ENCODE data around the gene CAMTA2.
"Not testable (repeated sequence)": the region's sequence is repeated elsewhere in the genome, so short reads cannot be mapped to it uniquely, and the experiment has no call there.

CAMTA2 gene

DNA sequence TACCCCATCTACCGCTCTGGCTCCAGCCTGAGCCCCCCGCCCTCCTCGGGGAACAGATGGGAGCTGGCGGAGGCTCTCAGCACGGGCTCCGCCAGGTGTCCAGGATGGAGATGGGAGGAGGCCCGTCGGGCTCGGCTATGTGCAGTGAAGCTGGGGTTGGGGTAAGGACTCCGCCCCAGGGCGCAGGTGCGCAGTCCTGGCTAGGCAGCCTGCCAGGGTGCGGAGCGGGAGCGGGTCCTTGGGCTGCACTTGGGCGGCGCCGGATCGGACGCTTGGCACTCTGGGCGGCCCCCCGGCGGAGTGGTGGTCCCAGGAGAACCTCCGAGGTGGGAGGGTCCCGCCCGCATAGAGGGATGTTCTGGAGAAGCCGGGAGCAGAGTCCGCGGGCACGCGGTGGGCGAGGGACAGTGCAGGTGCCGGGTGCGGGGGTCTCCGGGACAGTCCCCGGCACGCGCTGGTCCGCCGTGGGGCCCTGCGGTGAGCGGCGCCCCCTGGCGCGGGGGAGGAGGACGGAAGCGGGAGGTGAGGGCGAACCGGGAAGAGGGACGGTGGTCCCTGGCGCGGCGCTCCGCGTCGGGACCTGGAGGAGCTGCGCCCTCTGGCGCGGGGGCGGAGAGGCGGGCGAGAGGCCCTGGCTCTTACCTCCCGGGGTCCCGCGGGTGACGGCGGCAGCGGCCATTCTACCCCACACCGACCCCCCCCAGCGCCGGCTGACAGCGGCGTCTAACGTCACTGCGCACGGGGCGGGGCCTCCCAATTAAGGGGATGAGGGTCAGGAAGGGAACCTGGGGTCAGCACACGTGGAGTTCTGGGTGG is at the start of gene CAMTA2:
Gene CAMTA2, minus strand, starts transcription at position 725 of the 816 bp plus-strand sequence. CDS start 1,453 bp downstream, outside the sequence.
- peak; percentile 64 to 77 for DNase-seq

DNA sequence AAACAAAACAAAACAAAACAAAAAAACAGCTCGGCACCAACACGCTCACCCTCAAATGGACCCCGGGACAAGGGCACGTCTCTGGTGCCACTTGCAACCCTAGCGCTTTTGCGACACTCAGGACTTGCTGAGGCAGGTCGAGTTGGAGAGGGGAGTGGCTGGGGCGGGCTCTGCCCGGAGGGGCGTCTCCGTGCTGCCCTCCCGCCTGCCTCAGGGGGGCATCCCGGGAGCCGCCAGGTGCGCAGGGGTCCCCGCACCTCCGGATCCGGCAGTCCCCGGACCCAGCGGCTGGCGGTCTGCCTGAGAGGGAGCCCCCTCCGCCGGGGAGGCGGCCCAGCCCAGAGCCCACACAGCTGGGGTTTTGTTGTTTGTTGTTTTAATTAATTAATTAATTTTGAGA is 47.8 kb upstream of the CAMTA2 start, which contains the start of gene SLC52A1:
Gene SLC52A1, minus strand, starts transcription at position 112 of the 400 bp plus-strand sequence. CDS start 820 bp downstream, outside the sequence.
- DNase-seq, result no peak

GRCh38 chr17:5034651-5035050 is 47.2 kb upstream of the CAMTA2 start:
- no peak for DNase-seq

GRCh38 chr17:5034063-5034462 is 46.6 kb upstream of the CAMTA2 start:
- DNase-seq, result no peak

DNA sequence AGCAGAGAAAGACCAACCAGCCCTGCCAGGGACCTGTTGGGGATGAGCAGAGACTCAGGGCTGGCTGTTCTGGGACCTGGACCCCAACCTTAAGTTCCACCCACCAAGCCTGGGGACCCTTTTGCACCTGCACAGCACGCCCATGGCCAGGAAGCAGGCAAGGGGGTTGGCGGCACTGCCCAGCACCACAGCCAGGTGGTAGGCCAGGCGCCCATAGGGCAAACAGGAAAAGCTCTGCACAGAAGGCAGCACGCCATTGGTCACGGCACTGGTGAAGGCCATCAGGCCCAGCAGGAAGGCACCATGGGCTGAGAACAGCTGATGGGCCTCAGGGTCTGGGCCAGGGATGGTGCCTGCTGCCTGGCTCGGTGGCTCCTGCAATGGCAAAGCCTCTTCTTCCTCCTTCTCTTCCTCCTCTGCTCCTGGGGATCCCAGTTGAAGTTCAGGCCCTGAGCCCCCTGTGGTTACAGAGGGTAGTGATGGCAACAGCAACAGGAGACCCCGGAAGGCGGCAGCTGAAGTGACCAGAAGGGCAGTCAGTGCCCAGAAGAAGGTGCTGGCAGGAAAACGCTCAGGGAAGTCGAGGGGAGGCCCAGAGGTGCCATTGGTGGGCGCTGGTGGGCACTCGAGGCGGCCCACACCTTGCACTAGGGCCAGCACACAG is 46.0 kb upstream of the CAMTA2 start:
- DNase-seq, result no peak

DNA sequence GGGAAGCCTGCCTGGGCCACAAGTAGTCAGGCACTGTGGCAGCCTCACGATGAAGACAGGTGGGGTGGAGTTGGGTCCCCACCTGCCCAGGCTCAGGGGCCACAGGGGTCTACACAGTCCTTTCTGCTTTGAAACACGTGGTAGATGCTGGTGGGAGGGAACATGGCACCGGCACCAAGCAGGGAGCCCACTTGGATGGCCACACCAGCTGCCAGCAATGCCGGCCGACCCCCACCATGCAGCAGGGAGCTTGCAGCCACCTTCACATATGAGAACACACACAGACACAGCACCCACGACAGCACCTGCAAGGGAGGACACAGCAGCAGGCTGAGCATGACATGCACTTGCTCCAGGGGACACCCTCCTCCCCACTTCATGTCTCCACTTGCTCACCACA is 45.4 kb upstream of the CAMTA2 start:
- DNase-seq, result no peak

DNA sequence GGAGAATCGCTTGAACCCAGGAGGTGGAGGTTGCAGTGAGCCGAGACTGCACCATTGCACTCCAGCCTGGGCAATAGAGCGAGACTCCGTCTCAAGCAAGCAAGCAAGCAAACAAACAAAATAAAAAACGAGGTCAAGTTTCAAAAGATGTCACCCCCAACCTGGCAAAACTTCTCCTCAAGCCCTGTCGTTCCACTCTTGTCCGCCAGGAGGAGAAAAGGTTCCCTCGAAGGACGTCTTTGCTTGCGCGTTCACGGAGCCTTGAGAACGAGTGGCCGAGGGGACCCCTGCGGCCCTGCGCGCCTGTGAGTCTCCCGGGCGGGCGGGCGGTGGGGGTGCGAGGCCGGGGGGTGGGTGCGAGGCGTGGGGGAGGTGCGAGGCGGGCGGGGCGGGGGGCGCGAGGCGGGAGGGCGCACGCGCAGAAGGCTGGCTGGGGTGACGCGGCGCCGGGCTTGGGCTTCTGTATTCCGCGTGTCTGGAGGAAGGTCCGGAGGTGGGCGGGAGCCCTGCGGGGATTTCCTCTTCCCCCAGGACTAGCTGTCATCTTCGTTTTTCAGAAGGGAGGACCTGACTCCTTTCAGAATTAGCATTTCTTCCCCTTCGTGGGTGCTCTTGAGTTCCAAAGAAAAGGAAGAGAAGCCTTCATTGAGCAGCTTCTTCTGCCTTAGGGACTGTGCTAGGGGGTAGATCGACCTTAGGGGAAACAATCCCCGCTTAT is 44.0 kb upstream of the CAMTA2 start:
- DNase-seq, result peak; percentile 42 to 65

DNA sequence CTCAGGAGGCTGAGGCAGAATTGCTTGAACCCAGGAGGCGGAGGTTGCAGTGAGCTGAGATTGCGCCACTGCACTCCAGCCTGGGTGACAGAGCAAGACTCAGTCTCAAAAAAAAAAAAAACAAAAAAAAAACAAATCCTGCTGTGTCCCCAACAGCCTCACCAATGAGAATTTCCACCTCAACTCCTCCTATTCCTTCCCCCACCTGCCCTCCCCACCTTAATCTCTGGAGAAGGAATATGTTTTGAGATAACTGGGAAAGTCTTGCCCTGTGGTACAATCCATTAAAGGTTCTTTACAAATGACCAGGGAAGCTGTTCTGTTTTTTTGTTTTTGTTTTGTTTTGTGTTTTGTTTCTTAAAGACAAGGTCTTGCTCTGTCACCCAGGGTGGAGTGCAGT is 42.7 kb upstream of the CAMTA2 start:
- not testable (repeated sequence) for DNase-seq

GRCh38 chr17:5027916-5028315 is 40.4 kb upstream of the CAMTA2 start:
- no peak for DNase-seq

DNA sequence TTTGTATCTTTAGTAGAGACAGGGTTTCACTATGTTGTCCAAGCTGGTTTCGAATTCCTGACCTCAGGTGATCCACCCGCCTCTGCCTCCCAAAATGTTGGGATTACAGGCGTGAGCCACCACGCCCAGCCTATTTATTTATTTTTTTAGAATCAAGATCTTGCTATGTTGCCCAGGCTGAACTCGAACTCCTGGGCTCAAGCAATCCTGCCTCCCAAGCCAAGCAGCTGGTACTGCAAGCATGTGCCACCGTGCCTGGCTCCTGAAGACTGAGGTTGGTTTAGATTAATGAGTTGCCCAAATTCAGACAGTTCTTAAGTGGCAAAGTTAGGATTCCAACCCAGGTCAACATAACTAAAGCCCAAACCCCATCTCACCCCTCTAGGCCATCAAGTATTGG is 39.8 kb upstream of the CAMTA2 start:
- no peak for DNase-seq

DNA sequence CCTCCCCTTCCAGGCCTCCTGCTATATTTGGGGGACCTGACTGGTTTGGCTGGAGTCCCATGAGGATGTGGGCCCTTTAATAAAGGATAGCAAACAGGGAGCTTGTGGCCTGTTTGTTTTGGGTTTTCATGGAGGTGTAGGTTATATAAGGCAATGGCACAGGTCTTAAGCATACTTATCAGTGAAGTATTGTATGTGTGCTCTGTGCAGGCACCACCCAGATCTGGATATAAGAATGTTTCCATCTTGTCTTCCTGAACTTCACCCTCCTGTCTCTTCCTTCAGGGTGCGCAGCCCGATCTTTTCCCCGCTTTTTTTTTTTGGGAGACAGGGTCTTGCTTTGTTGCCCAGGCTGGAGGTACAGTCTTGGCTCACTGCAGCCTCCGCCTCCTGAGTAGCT is 37.1 kb upstream of the CAMTA2 start:
- DNase-seq, result no peak

DNA sequence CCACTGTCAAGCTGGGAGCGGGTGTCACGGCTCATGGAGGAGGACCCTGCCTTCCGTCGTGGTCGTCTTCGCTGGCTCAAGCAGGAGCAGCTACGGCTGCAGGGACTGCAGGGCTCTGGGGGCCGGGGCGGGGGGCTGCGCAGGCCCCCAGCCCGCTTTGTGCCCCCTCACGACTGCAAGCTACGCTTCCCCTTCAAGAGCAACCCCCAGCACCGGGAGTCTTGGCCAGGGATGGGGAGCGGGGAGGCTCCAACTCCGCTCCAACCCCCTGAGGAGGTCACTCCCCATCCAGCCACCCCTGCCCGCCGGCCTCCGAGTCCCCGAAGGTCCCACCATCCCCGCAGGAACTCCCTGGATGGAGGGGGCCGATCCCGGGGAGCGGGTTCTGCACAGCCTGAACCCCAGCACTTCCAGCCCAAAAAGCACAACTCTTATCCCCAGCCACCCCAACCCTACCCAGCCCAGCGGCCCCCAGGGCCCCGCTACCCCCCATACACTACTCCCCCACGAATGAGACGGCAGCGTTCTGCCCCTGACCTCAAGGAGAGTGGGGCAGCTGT is 36.2 kb upstream of the CAMTA2 start:
- no peak for DNase-seq

- no peak for DNase-seq
Measured at GRCh38 chr17:5022171-5022711, 34.8 kb upstream of the CAMTA2 start.

- DNase-seq, result no peak
Measured at GRCh38 chr17:5020502-5021023, 33.1 kb upstream of the CAMTA2 start.

DNA sequence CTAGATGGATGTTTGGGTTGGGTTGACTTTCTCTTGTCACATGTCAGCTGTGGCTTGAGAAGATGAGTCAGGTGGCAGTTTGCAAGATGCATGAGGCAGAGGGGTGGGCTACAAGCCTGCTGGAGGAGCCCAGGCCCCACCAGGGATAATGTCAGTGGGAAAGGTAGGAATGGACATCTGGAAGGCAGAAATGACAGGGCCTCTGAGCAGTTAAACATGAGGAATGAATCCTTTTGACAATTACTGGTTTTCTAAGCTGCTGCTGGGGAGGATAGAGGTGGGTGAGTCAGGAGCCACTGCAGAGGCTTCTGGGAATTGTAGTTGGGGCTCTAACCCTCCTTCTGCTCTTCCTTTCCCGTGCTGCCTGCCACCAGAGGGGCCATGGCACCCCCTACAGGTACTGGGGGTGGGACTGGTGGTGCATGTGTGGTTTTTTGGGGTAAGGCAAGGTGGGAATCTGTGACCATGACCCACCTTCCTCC is 32.0 kb upstream of the CAMTA2 start:
- no peak for DNase-seq

GRCh38 chr17:5014357-5014756 is 26.9 kb upstream of the CAMTA2 start:
- no peak for DNase-seq

GRCh38 chr17:5011928-5012327 is 24.5 kb upstream of the CAMTA2 start:
- DNase-seq, result no peak

GRCh38 chr17:5003214-5003867 is 15.9 kb upstream of the CAMTA2 start:
- no peak for DNase-seq

DNA sequence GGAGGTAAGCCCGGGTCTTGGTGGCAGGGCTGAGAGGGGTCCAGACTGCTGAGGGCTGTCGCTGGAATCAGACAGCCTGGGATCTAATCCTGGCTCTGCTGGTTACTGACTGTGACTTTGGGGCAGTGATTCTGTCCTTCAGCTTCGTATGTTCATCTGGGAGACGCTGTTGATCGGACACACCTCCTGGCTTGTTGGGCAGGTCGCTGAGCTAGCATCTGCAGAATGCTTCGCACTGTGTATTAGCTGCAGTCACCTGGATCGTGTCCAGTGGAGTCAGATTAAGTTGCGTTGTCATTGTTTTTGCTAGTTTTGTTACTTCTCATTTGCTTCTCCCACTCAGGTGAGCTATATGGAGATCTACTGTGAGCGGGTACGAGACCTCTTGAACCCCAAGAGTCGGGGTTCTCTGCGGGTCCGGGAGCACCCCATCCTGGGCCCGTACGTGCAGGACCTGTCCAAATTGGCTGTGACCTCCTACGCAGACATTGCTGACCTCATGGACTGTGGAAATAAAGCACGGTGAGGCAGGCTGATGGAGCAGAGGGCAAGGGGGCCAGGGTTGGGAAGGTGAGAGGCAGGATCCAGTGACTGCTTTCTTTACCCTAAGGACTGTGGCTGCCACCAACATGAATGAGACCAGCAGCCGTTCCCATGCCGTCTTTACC is 14.8 kb upstream of the CAMTA2 start:
- DNase-seq, result no peak

- no peak for DNase-seq
Measured at GRCh38 chr17:5000237-5000639, 12.8 kb upstream of the CAMTA2 start.

DNA sequence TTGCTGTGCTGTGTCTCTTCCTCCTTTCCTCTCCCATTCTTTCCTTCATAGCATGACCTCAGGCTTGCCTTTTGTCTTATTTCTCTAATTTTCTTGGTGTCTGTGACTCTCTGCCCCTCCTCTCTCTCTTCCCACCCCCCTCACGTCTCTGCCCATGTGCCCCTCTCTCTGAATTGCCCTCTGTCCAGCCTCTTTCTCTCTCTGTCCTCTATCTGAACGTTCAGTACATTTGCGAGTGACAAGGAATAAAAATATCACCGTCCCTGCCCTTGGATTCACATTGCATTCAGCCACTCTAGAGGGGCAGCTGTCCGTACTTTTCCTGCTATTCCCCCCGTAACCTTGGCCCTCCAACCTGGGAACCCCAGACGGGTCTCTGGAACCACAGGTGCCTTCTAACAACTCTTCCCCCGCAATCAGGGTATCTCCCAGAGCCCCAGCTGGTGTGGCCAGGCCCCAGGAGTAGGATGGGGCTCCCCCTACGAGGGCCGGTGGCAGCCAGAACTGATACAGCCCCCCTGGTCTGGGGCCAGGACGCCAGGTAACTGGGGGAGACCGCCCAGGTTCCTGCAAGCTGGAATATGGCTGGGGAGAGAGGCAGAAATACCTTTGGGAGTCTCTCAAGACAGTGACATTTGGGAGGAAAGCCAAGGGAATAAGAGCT is 12.1 kb upstream of the CAMTA2 start:
- no peak for DNase-seq
